PC-9 (cell line): ENCODE measurements around the gene GAD1.

ENCODE experiments used
- EZH2 ChIP-seq: fragments of 200-600 bp; sonication (generic); IDR thresholded peaks from 2 replicates; pipeline ENCODE4 v1.8.0; 2017; ENCODE audit warnings: antibody characterized with exemption, low read depth
- TF ChIP-seq, protein P1 (sequence below): fragments of 200-600 bp; sonication (generic); conservative IDR thresholded peaks from 2 replicates; pipeline ENCODE4 v1.6.1; 2017; ENCODE audit warnings: mixed run types, antibody characterized with exemption, mild to moderate bottlenecking, moderate library complexity

DNA sequence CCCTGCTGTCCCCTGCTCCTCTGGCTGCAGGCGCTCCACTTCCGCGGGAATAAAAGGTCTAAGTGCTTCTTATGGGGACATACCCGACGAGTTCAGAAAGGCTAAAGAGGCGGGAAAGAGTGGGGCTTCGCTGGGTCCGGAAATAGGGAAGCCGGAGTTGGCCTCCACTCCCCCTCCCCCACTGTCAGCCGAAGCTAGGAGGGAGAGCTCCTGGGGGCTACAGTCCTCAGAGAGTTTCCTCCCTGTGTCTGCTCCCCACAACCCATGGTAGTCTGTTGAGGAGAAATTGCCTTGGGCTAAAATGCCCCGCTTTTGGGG is 7.2 kb downstream of the GAD1 start:
- TF ChIP-seq, protein P1, sequence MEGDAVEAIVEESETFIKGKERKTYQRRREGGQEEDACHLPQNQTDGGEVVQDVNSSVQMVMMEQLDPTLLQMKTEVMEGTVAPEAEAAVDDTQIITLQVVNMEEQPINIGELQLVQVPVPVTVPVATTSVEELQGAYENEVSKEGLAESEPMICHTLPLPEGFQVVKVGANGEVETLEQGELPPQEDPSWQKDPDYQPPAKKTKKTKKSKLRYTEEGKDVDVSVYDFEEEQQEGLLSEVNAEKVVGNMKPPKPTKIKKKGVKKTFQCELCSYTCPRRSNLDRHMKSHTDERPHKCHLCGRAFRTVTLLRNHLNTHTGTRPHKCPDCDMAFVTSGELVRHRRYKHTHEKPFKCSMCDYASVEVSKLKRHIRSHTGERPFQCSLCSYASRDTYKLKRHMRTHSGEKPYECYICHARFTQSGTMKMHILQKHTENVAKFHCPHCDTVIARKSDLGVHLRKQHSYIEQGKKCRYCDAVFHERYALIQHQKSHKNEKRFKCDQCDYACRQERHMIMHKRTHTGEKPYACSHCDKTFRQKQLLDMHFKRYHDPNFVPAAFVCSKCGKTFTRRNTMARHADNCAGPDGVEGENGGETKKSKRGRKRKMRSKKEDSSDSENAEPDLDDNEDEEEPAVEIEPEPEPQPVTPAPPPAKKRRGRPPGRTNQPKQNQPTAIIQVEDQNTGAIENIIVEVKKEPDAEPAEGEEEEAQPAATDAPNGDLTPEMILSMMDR, result no peak
- TF ChIP-seq EZH2, result no peak
